Right atrium auricular region (tissue), 2 donors: Measurements from ENCODE around the gene TSHB. TPM values are rescaled to one million over a fixed set of nuclear protein-coding genes. Genes with fewer than 3 reads are reported as not detected.

ENCODE experiments used
- DNase-seq: peaks from one replicate; pipeline ENCODE4 v3.0.0-alpha.2; 2019; ENCODE audit warnings: low spot score
- H3K27ac ChIP-seq, 2 donors: fragments of 200-600 bp; sonication (generic); 1 replicate in 1 of 2; 2 replicates in 1 of 2; pipeline ENCODE4 v1.5.1; 2016 to 2019
- H3K27me3 ChIP-seq, 2 donors: fragments of 200-600 bp; sonication (generic); one replicate each; pipeline versions ENCODE4 v1.5.1 to v1.6.0; 2017 to 2019
- H3K36me3 ChIP-seq: fragments of 200-600 bp; sonication (generic); one replicate; pipeline ENCODE4 v1.5.1; 2016
- H3K4me1 ChIP-seq, 2 donors: fragments of 200-600 bp; sonication (generic); one replicate each; pipeline versions ENCODE4 v1.5.1 to v1.6.0; 2017 to 2019
- H3K4me3 ChIP-seq, 2 donors: fragments of 200-600 bp; sonication (generic); 1 replicate in 1 of 2; 2 replicates in 1 of 2; pipeline ENCODE4 v1.5.1; 2017 to 2019; ENCODE audit warnings: mild to moderate bottlenecking in 1 of 2, moderate library complexity in 1 of 2
- H3K9me3 ChIP-seq, 2 donors: fragments of 200-600 bp; sonication (generic); one replicate each; pipeline ENCODE4 v1.5.1; 2019
- total RNA-seq, 2 donors: library from RNA; depleted of rRNA; stranded (reverse); fragments of >200 nt; gene quantifications; one replicate each; pipeline ENCODE4 v1.1.0, GENCODE V29; 2016
- TF ChIP-seq, protein P1 (sequence below), 2 donors: fragments of 200-600 bp; sonication (generic); IDR thresholded peaks; one replicate each; pipeline ENCODE4 v1.5.1; 2019; ENCODE audit warnings: antibody characterized with exemption in 2 of 2

Gene TSHB
- total RNA-seq, 2 donors from 2014 or later, result not detected

DNA sequence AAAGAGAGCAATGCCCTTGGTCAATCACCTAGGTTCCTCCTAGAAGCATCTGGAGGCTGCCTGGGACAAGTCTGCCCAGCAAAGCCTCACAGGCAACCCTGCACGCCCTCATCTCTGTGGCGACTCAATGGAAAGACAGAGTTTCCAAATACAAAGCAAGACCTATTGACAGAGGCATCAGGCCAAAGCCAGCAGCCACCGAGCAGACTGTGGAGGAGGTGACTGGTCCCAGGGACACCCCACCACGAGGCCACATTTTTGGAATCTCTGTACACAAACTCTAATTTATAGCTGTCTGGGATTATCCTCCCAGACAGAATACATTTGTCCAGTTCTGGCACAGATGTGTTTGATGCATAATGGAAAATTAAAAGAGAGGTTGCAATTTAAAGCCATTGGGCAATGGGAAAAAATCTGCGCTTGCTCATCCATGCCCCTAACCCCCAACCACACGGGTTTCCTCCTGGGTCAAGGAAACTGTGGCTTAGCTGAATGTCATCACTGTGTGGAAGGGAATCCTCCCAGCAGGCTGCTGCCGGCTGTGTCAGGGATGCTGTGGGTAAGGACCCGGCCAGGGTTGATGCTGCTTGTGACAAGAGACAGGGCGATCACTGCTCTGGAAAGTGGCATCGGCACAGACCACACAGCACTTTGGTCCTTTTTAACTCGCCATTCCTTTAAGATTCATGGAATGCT is 45.4 kb downstream of the TSHB start:
- TF ChIP-seq, protein P1, sequence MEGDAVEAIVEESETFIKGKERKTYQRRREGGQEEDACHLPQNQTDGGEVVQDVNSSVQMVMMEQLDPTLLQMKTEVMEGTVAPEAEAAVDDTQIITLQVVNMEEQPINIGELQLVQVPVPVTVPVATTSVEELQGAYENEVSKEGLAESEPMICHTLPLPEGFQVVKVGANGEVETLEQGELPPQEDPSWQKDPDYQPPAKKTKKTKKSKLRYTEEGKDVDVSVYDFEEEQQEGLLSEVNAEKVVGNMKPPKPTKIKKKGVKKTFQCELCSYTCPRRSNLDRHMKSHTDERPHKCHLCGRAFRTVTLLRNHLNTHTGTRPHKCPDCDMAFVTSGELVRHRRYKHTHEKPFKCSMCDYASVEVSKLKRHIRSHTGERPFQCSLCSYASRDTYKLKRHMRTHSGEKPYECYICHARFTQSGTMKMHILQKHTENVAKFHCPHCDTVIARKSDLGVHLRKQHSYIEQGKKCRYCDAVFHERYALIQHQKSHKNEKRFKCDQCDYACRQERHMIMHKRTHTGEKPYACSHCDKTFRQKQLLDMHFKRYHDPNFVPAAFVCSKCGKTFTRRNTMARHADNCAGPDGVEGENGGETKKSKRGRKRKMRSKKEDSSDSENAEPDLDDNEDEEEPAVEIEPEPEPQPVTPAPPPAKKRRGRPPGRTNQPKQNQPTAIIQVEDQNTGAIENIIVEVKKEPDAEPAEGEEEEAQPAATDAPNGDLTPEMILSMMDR (IDR thresholded peaks at IDR 0.05), result no peak
- Histone ChIP-seq H3K27me3 (no peaks in the 10 kb centered on the region), H3K9me3 (no peaks in the 10 kb centered on the region), H3K4me1 (peaks cover 0 to 27% of the 10 kb centered on the region in 2 donors), H3K36me3 (no peaks in the 10 kb centered on the region), H3K4me3 (no peak overlapping the region), H3K27ac (no peak overlapping the region)
- DNase-seq, result no peak

DNA sequence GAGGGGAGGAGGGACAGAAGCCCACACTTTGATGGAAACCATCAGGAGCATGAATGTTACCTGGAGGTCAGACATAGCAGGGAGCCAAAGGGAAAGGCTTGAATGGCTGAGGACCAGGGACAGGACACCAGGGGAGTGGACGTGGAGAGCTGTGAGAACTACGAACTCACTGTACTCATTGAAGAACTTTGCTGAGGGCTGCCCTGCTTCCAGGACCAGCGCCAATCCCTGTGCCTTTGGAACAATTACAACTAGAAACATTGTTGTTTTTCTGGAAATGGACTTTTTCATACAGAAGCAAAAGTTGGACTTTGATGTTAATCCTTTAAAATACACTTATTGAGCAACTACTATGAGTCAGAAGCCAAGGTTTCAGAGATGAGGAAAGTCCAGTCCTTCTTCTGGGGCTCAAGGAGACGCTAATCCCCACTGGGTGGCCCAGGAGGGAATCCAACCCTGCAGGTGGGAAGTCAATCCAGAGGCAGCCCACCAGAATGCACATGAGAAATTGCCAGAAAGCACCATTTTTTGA is 46.8 kb downstream of the TSHB start:
- TF ChIP-seq, protein P1 (IDR thresholded peaks at IDR 0.05), result no peak
- no peaks in the 10 kb centered on the region for H3K36me3 ChIP-seq
- no peaks in the 10 kb centered on the region for H3K27me3 ChIP-seq
- peaks cover 0 to 34% of the 10 kb centered on the region in 2 donors for H3K4me1 ChIP-seq
- DNase-seq, result no peak
- no peaks in the 10 kb centered on the region for H3K9me3 ChIP-seq
- no peak overlapping the region for H3K4me3 ChIP-seq
- no peak overlapping the region for H3K27ac ChIP-seq

DNA sequence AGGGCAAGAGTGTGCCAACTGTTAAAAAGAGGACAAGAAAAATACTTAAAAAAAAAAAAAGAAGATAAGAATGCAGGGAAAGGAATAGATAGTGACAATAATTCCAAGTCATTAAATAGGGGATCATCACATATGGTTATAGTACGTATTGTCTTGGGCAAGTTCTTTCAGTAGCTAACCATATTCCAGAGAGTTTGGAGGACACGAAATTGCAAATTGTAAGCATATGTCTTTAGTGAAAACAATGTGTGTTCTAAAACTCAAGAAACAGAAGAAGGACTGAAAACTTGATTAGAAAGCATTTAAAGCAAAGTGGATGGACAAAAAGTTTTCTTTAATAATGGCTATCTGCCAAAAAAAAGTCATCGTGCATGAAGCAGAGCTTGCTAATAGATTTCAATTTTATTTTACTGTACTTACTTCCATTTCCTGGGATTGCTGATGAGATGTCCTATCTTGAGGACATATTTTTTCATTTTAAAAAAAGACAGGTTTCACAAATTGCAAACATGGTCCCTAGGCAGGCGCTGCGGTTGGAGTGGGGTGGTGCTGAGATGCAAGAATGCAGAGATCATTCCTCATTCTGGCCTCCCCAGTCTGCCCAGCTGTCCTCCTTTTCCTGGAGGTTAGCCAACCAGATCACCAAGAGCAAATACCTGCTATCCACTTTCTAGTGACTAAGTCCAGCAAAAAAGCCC is 47.8 kb downstream of the TSHB start:
- peaks cover 0 to 29% of the 10 kb centered on the region in 2 donors for H3K4me1 ChIP-seq
- TF ChIP-seq, protein P1 (IDR thresholded peaks at IDR 0.05), result no peak

DNA sequence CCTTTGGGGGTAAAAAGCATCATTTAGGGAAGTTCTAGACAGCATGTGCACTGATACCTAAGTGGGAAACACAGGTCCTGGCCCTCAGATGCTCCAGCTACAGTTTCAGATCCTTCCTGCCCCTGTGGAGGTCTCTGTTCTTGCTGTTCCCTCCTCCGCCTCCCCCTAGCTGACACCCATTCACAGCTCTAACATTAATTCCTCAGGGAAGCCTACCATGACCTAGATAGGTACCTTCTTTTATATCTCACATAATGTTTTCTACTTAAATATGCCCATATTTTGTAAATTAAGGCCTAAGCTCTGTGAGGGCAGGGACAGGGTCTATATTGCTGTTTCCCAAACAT is 48.3 kb downstream of the TSHB start:
- Histone ChIP-seq H3K4me3 (no peak overlapping the region), H3K27me3 (no peaks in the 10 kb centered on the region), H3K4me1 (peaks cover 0 to 28% of the 10 kb centered on the region in 2 donors), H3K9me3 (no peaks in the 10 kb centered on the region), H3K36me3 (no peaks in the 10 kb centered on the region), H3K27ac (no peak overlapping the region)
- DNase-seq, result no peak
- TF ChIP-seq, protein P1 (IDR thresholded peaks at IDR 0.05), result no peak

More for the DNA sequence above, 47.8 kb downstream of the TSHB start:
- H3K27me3 ChIP-seq, result no peaks in the 10 kb centered on the region
- no peaks in the 10 kb centered on the region for H3K9me3 ChIP-seq
- H3K27ac ChIP-seq, result no peak overlapping the region
- no peaks in the 10 kb centered on the region for H3K36me3 ChIP-seq
- DNase-seq, result no peak
- H3K4me3 ChIP-seq, result no peak overlapping the region

DNA sequence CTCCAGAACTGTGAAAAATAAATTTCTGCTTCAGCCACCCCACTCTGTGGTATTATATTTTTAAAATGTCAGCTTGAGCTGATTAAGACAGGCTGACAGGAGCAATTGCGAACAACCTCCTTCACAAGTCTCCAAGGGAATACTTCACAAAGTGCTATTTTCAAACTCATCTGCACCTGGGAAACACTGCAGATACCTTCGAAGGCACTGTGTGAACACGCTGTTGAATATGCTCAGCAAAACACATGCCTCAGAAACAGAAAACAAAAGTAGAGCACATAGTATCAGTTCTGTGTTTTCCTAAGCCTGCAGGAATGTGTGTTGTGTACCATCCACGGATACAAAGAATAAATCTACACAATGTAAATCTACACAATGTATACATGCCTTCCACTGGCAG is 49.1 kb downstream of the TSHB start:
- Histone ChIP-seq H3K4me1 (peaks cover 0 to 29% of the 10 kb centered on the region in 2 donors), H3K4me3 (no peak overlapping the region), H3K9me3 (no peaks in the 10 kb centered on the region), H3K27me3 (no peaks in the 10 kb centered on the region), H3K27ac (no peak overlapping the region), H3K36me3 (no peaks in the 10 kb centered on the region)
- TF ChIP-seq, protein P1 (IDR thresholded peaks at IDR 0.05), result no peak
- DNase-seq, result no peak
